OCI-LY1 (cell line): Measurements from ENCODE around the gene C10orf67.
A peak's percentile ranks its signal among the peaks of the same experiment; 100 is the strongest.

Source experiments
- H2AFZ ChIP-seq: fragments of 200-600 bp; sonication (generic), shearing (Covaris generic); 2 replicates; pipeline ENCODE4 v1.6.0; 2014; ENCODE audit warnings: antibody characterized with exemption, mild to moderate bottlenecking, low read length
- H3F3A ChIP-seq: fragments of 200-600 bp; sonication (generic), shearing (Covaris generic); 2 replicates; pipeline ENCODE4 v1.6.0; 2014; ENCODE audit warnings: mild to moderate bottlenecking, antibody characterized with exemption, low read length, moderate library complexity; ENCODE audit not compliant: insufficient read depth
- H3K27ac ChIP-seq: fragments of 200-600 bp; sonication (generic); 2 replicates; pipeline ENCODE4 v1.5.1; 2014; ENCODE audit warnings: low read length, mixed run types, mild to moderate bottlenecking, low read depth; ENCODE audit not compliant: poor library complexity, severe bottlenecking
- H3K27me3 ChIP-seq: fragments of 200-600 bp; sonication (generic); 2 replicates; pipeline ENCODE4 v1.6.0; 2014; ENCODE audit warnings: antibody characterized with exemption, mild to moderate bottlenecking, low read length, moderate library complexity; ENCODE audit not compliant: insufficient read depth
- H3K36me3 ChIP-seq: fragments of 200-600 bp; sonication (generic); 2 replicates; pipeline ENCODE4 v1.6.1; 2014; ENCODE audit warnings: mild to moderate bottlenecking, antibody characterized with exemption, low read length, moderate library complexity, mixed read lengths; ENCODE audit not compliant: insufficient read depth
- H3K4me1 ChIP-seq: fragments of 200-600 bp; sonication (generic); 2 replicates; pipeline ENCODE4 v1.5.1; 2014; ENCODE audit warnings: mild to moderate bottlenecking, low read length, moderate library complexity; ENCODE audit not compliant: insufficient read depth, severe bottlenecking
- H3K4me2 ChIP-seq: fragments of 200-600 bp; sonication (generic), shearing (Covaris generic); 2 replicates; pipeline ENCODE4 v1.6.1; 2014; ENCODE audit warnings: low read length
- H3K4me3 ChIP-seq: fragments of 200-600 bp; sonication (generic); 2 replicates; pipeline ENCODE4 v1.5.1; 2014; ENCODE audit warnings: low read length, low read depth, mild to moderate bottlenecking, mixed read lengths; ENCODE audit not compliant: poor library complexity, severe bottlenecking
- H3K79me2 ChIP-seq: fragments of 200-600 bp; shearing (Covaris generic); 2 replicates; pipeline ENCODE4 v1.6.1; 2016; ENCODE audit warnings: mixed run types, low read length, mixed read lengths; ENCODE audit not compliant: insufficient read depth
- H3K9ac ChIP-seq: fragments of 200-600 bp; sonication (generic), shearing (Covaris generic); 2 replicates; pipeline ENCODE4 v1.6.1; 2014; ENCODE audit warnings: mild to moderate bottlenecking, low read length, mixed read lengths
- H3K9me2 ChIP-seq: fragments of 200-600 bp; sonication (generic), shearing (Covaris generic); 2 replicates; pipeline ENCODE4 v1.6.1; 2014; ENCODE audit warnings: low read depth, mild to moderate bottlenecking, low read length, mixed read lengths
- H3K9me3 ChIP-seq: fragments of 200-600 bp; shearing (Covaris generic); 2 replicates; pipeline ENCODE4 v1.6.1; 2014; ENCODE audit warnings: low read length, mixed read lengths
- H4K20me1 ChIP-seq: fragments of 200-600 bp; sonication (generic), shearing (Covaris generic); 2 replicates; pipeline ENCODE4 v1.6.0; 2016; ENCODE audit warnings: mild to moderate bottlenecking, low read length; ENCODE audit not compliant: insufficient read depth
- EZH2 ChIP-seq: fragments of 200-600 bp; sonication (generic), shearing (Covaris generic); IDR thresholded peaks from 2 replicates; pipeline ENCODE4 v1.8.0; 2017; ENCODE audit warnings: borderline replicate concordance, mixed run types, mild to moderate bottlenecking, antibody characterized with exemption, low read length, moderate library complexity, mixed read lengths
- TF ChIP-seq, protein P1 (sequence below): fragments of 200-600 bp; sonication (generic), shearing (Covaris generic); IDR thresholded peaks from 2 replicates; pipeline ENCODE4 v1.5.1; 2017; ENCODE audit warnings: mild to moderate bottlenecking, antibody characterized with exemption, low read length, moderate library complexity, mixed read lengths

The C10orf67 gene

DNA sequence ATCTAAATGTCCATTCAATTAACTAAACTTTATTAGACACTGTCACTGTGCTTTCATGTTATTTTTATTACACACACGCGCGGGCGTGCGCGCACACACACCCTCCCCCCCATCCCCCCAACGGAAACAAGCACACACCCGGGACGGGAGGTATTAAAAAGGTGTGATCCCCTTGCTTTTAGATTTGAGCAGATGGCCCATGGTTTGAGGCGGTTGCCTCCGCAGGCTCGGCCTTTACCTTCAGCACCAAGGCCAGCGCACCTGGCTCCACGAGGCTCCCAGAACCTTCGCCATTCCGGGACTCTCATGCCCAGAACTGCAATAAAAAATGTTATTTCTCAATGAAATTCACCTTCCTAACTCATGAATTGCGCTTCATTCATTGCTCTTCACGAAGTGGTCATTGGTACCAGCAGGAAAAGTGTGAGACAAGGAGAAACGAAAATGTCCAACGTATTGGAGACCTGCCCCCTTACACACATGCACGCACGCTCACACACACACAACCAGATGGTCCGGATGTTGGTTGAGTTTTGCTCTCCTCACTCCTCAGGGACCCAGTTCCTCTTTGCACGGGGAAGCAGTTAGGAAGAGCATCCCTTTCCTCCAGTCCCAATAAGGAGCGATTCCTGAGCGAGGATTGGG, 173.2 kb downstream of the C10orf67 start:
- Histone ChIP-seq H3F3A (no peaks in the 10 kb centered on the region), H2AFZ (no peak overlapping the region), H4K20me1 (no peaks in the 10 kb centered on the region), H3K27ac (no peak overlapping the region), H3K79me2 (no peaks in the 10 kb centered on the region), H3K4me3 (no peak overlapping the region), H3K27me3 (no peaks in the 10 kb centered on the region), H3K9me2 (no peaks in the 10 kb centered on the region), H3K36me3 (no peaks in the 10 kb centered on the region), H3K9ac (no peak overlapping the region), H3K4me1 (no peaks in the 10 kb centered on the region), H3K4me2 (no peak overlapping the region), H3K9me3 (no peaks in the 10 kb centered on the region)
- TF ChIP-seq, protein P1, sequence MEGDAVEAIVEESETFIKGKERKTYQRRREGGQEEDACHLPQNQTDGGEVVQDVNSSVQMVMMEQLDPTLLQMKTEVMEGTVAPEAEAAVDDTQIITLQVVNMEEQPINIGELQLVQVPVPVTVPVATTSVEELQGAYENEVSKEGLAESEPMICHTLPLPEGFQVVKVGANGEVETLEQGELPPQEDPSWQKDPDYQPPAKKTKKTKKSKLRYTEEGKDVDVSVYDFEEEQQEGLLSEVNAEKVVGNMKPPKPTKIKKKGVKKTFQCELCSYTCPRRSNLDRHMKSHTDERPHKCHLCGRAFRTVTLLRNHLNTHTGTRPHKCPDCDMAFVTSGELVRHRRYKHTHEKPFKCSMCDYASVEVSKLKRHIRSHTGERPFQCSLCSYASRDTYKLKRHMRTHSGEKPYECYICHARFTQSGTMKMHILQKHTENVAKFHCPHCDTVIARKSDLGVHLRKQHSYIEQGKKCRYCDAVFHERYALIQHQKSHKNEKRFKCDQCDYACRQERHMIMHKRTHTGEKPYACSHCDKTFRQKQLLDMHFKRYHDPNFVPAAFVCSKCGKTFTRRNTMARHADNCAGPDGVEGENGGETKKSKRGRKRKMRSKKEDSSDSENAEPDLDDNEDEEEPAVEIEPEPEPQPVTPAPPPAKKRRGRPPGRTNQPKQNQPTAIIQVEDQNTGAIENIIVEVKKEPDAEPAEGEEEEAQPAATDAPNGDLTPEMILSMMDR = no peak
- TF ChIP-seq EZH2 = no peak

DNA sequence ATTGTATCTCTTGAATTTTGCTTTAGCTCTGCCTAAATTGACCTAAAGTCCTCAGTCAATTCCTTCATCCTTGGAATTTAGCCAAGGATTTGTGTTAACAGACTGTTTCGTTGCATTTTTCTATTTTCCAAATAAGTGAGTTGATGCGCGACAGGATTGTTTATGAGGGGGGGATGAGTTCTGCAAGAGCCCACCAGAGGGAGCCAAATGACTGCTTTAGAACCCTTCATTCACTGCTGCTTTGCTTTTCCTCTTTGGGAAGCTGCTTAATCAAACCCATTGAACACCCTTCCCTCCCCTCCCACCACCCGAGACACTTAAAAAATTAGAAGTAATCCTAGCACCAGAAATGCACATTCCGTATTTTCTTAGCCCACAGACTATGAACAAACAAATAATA, 186.2 kb downstream of the C10orf67 start:
- no peaks in the 10 kb centered on the region for H3K36me3 ChIP-seq
- no peak overlapping the region for H3K4me3 ChIP-seq
- no peak overlapping the region for H3K27ac ChIP-seq
- no peaks in the 10 kb centered on the region for H3K9me2 ChIP-seq
- H3K9me3 ChIP-seq = no peaks in the 10 kb centered on the region
- 0 out of 2 replicates have a peak overlapping the region, but pooled peaks have one; percentile 10 for H3K4me2 ChIP-seq
- no peaks in the 10 kb centered on the region for H3K27me3 ChIP-seq
- H3K4me1 ChIP-seq = no peaks in the 10 kb centered on the region
- no peaks in the 10 kb centered on the region for H4K20me1 ChIP-seq
- no peaks in the 10 kb centered on the region for H3F3A ChIP-seq
- no peaks in the 10 kb centered on the region for H3K79me2 ChIP-seq
- H3K9ac ChIP-seq = no peak overlapping the region
- H2AFZ ChIP-seq = no peak overlapping the region
- TF ChIP-seq EZH2 = no peak
- TF ChIP-seq, protein P1 = peak; percentile 84

DNA sequence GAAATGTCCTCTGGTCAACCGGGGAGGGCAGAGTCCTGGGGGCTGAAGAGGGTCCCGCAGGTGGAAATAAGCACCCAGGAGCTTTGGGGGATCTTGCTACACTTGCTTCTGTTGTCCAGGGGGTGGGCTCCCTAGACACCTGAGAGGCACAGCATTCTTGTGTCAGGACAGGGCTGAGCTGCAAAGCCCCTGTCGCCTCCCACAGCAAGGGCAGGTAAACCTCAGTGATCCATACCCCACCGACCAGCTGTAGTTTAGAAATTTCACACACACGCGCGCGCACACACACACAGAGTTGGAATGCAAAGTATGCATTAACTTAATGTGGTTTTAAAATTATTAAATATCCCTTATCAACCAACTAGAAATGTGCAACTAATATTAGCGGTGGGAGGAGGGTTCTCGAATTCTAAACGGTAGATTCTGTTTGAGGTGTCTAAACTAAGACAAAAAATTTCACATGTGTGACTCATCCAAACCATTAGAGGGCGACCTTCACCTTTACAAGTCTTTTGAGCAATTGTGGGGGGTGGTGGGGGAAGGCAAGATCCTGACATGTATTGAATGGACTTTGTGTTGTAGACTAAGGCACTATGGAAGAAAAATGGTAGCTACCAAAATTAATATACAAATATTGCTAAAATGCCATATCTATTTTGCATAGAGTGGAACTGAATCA, 186.8 kb downstream of the C10orf67 start:
- H3F3A ChIP-seq = no peaks in the 10 kb centered on the region
- H3K9me2 ChIP-seq = no peaks in the 10 kb centered on the region
- H3K27ac ChIP-seq = no peak overlapping the region
- TF ChIP-seq EZH2 = no peak
- TF ChIP-seq, protein P1 = no peak
- H2AFZ ChIP-seq = no peak overlapping the region
- no peaks in the 10 kb centered on the region for H3K9me3 ChIP-seq
- H3K27me3 ChIP-seq = no peaks in the 10 kb centered on the region
- H3K79me2 ChIP-seq = no peaks in the 10 kb centered on the region
- no peaks in the 10 kb centered on the region for H3K4me1 ChIP-seq
- H3K4me3 ChIP-seq = no peak overlapping the region
- H3K36me3 ChIP-seq = no peaks in the 10 kb centered on the region
- H4K20me1 ChIP-seq = no peaks in the 10 kb centered on the region
- H3K4me2 ChIP-seq = 0 out of 2 replicates have a peak overlapping the region, but pooled peaks have one; percentile 10
- H3K9ac ChIP-seq = no peak overlapping the region
